ENCODE data around the gene LINC00632. TPM values are rescaled to one million over a fixed set of nuclear protein-coding genes. Genes with fewer than 3 reads are reported as not detected.

The LINC00632 gene
- total RNA-seq, 1 donor from 2014 or later: 221 TPM

DNA sequence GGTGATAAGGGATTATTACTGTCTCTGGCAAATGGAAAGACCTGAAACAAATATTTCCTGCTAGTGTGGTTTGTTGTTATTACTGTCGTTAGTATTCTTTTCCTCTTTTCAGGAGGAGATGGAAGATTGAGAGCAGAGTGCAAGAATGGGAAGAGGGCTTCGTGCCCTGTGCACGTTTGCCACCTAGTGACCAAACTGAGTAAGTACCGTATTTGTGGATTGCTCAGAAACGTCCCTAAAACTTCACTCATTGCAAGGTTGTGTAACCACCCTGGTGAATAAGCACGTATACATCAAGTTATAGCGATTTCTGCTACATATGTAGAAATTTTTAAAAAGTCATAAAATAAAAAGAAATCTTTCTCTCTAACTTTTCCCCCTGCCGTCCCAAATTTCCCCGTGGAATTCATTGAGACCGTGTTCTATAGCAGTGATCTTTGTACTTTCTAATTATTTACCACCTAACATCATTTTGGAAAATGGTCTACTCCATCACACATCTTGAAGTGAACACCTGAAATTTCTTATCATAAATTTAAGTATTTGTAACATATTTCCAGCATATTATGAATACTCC is 24.3 kb downstream of the LINC00632 start:
- intact Hi-C loops (cut with DNase I): no loop called here
- TF ChIP-seq, protein P1, sequence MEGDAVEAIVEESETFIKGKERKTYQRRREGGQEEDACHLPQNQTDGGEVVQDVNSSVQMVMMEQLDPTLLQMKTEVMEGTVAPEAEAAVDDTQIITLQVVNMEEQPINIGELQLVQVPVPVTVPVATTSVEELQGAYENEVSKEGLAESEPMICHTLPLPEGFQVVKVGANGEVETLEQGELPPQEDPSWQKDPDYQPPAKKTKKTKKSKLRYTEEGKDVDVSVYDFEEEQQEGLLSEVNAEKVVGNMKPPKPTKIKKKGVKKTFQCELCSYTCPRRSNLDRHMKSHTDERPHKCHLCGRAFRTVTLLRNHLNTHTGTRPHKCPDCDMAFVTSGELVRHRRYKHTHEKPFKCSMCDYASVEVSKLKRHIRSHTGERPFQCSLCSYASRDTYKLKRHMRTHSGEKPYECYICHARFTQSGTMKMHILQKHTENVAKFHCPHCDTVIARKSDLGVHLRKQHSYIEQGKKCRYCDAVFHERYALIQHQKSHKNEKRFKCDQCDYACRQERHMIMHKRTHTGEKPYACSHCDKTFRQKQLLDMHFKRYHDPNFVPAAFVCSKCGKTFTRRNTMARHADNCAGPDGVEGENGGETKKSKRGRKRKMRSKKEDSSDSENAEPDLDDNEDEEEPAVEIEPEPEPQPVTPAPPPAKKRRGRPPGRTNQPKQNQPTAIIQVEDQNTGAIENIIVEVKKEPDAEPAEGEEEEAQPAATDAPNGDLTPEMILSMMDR (IDR thresholded peaks at IDR 0.05): peak; percentile 61
- no peak for DNase-seq

DNA sequence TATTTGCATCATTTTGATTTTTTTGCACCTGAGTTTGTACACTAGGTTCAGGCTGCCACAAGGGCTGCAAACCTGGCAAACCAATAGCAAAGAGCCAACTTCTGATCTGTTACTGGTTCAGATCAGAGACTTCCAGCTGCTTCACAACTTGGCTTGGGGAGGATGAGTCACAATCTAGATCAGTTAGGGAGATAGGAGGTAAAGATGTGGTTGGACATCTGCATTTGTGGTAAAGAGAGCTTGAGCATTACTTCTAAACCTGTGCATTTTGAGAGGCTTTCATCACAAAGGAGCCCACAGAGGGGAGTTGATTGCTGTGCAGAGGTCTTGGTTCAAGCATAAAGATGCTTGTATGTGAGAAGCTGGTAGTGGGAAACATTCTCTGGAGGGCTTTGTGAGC is 34.5 kb downstream of the LINC00632 start:
- TF ChIP-seq, protein P1 (IDR thresholded peaks at IDR 0.05): no peak

More for the DNA sequence above, 24.3 kb downstream of the LINC00632 start:
- ATAC-seq: peak; percentile 86
- no peak overlapping the region for H3K27ac ChIP-seq
- H3K4me3 ChIP-seq: no peak overlapping the region
- H3K4me1 ChIP-seq: no peaks in the 10 kb centered on the region
- H3K27me3 ChIP-seq: no peaks in the 10 kb centered on the region
- no peaks in the 10 kb centered on the region for H3K9me3 ChIP-seq
- H3K36me3 ChIP-seq: no peaks in the 10 kb centered on the region

GRCh38 chrX:140756941-140757340 is 47.4 kb downstream of the LINC00632 start:
- Histone ChIP-seq H3K9me3 (no peaks in the 10 kb centered on the region), H3K27ac (no peak overlapping the region), H3K4me3 (no peak overlapping the region), H3K27me3 (no peaks in the 10 kb centered on the region), H3K36me3 (no peaks in the 10 kb centered on the region), H3K4me1 (no peaks in the 10 kb centered on the region)
- DNase-seq (no peak), ATAC-seq (no peak)
- TF ChIP-seq, protein P1 (IDR thresholded peaks at IDR 0.05): no peak
- intact Hi-C loops (cut with DNase I): no loop called here

More for the DNA sequence above, 34.5 kb downstream of the LINC00632 start:
- intact Hi-C loops (cut with DNase I): no loop called here
- Histone ChIP-seq H3K36me3 (no peaks in the 10 kb centered on the region), H3K9me3 (no peaks in the 10 kb centered on the region), H3K4me1 (no peaks in the 10 kb centered on the region), H3K27me3 (no peaks in the 10 kb centered on the region), H3K4me3 (no peak overlapping the region), H3K27ac (no peak overlapping the region)
- DNase-seq (no peak), ATAC-seq (no peak)

DNA sequence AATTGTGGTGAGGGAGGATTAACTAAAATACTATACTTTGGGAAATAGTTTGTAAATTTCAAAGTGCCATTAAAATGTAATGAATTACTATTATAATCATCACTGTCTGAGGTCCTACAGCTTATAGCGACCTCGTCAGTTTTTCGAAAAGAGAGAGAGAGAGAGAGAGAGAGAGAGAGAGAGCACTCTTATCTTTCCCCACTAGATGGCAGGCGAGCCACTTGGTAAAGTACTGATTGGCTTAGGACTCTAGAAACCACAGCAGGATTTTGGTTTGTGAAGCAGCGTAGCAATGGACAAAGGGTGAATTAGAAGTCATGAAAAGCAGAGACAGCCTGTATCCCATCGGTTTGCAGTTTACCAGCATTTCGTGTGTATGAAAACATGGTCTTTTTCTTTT is 52.5 kb downstream of the LINC00632 start:
- no peaks in the 10 kb centered on the region for H3K36me3 ChIP-seq

GRCh38 chrX:140764401-140764919 is 54.9 kb downstream of the LINC00632 start:
- intact Hi-C loops (cut with DNase I): no loop called here
- H3K27me3 ChIP-seq: no peaks in the 10 kb centered on the region
- no peak overlapping the region for H3K27ac ChIP-seq
- no peaks in the 10 kb centered on the region for H3K4me1 ChIP-seq
- no peaks in the 10 kb centered on the region for H3K9me3 ChIP-seq
- H3K4me3 ChIP-seq: peak overlapping the region; percentile 39
- no peak for DNase-seq
- ATAC-seq: peak; percentile 64
- H3K36me3 ChIP-seq: no peaks in the 10 kb centered on the region
- TF ChIP-seq, protein P1 (IDR thresholded peaks at IDR 0.05): no peak

More for the DNA sequence above, 52.5 kb downstream of the LINC00632 start:
- no peaks in the 10 kb centered on the region for H3K9me3 ChIP-seq
- no peak overlapping the region for H3K27ac ChIP-seq
- no peaks in the 10 kb centered on the region for H3K4me1 ChIP-seq
- intact Hi-C loops (cut with DNase I): no loop called here
- H3K4me3 ChIP-seq: no peak overlapping the region
- TF ChIP-seq, protein P1 (IDR thresholded peaks at IDR 0.05): peak; percentile 59
- peak; percentile 74 for ATAC-seq
- H3K27me3 ChIP-seq: no peaks in the 10 kb centered on the region
- no peak for DNase-seq

Measured in upper lobe of right lung (tissue), 1 donor.